ENCODE measurements around the gene AP2B1.

GRCh38 chr17:35537601-35538141 is 49.5 kb upstream of the AP2B1 start, which contains the start of gene SLFN12L:
- TF ChIP-seq GABPA (IDR thresholded peaks at IDR 0.05 in 1 of 2, conservative IDR thresholded peaks at IDR 0.05 in 1 of 2) = no peak
- TF ChIP-seq CTCF (IDR thresholded peaks at IDR 0.05; ENCODE audit: low read depth, low read length, missing input control) = no peak

All from liver (tissue), 3 donors.